Spleen (tissue), 11 donors: ENCODE results near the gene HERC6. TPM values are rescaled to one million over a fixed set of nuclear protein-coding genes. Genes with fewer than 3 reads are reported as not detected.
"Not testable (repeated sequence)": the region's sequence is repeated elsewhere in the genome, so short reads cannot be mapped to it uniquely, and the experiment has no call there.

Source experiments
- DNase-seq: peaks from one replicate; pipeline ENCODE4 v3.0.0-alpha.2; 2020
- H3K27ac ChIP-seq, 8 donors: fragments of 200-600 bp; sonication (generic) in 7 of 8; 1 replicate in 4 of 8; 2 replicates in 4 of 8; pipeline versions ENCODE4 v1.5.0 to v1.8.0; 2016 to 2021; ENCODE audit warnings: inconsistent platforms in 4 of 8, mild to moderate bottlenecking in 4 of 8, moderate library complexity in 1 of 8
- H3K27me3 ChIP-seq, 7 donors: fragments of 200-600 bp; sonication (generic) in 6 of 7; replicated peaks in 1 of 7; 1 replicate in 4 of 7; 2 replicates in 3 of 7; pipeline versions ENCODE4 v1.5.0 to v1.8.0; 2016 to 2021; ENCODE audit warnings: inconsistent platforms in 3 of 7, mild to moderate bottlenecking in 1 of 7
- H3K36me3 ChIP-seq, 6 donors: fragments of 200-600 bp; sonication (generic) in 5 of 6; 1 replicate in 4 of 6; 2 replicates in 2 of 6; pipeline versions ENCODE4 v1.5.0 to v1.8.0; 2016 to 2021; ENCODE audit warnings: inconsistent platforms in 2 of 6
- H3K4me1 ChIP-seq, 6 donors: fragments of 200-600 bp; sonication (generic) in 5 of 6; 1 replicate in 3 of 6; 2 replicates in 3 of 6; pipeline versions ENCODE4 v1.5.0 to v1.8.0; 2016 to 2021; ENCODE audit warnings: inconsistent platforms in 3 of 6
- H3K4me3 ChIP-seq, 8 donors: fragments of 200-600 bp; sonication (generic) in 7 of 8; 1 replicate in 4 of 8; 2 replicates in 4 of 8; pipeline versions ENCODE4 v1.5.0 to v1.8.0; 2016 to 2021; ENCODE audit warnings: inconsistent platforms in 4 of 8, mild to moderate bottlenecking in 4 of 8, moderate library complexity in 2 of 8
- H3K9me3 ChIP-seq, 8 donors: fragments of 200-600 bp; sonication (generic) in 7 of 8; 1 replicate in 4 of 8; 2 replicates in 4 of 8; pipeline versions ENCODE4 v1.5.0 to v1.8.0; 2016 to 2021; ENCODE audit warnings: inconsistent platforms in 4 of 8
- CTCF ChIP-seq, 11 experiments: fragments of 200-600 bp in 7 of 11; fragments of 450-650 bp in 4 of 11; sonication (generic) in 4 of 11; IDR thresholded peaks in 8 of 11; conservative IDR thresholded peaks in 3 of 11; 1 replicate in 7 of 11; 2 replicates in 4 of 11; pipeline versions ENCODE4 v1.4.0 to v1.8.0; 2016 to 2021; ENCODE audit warnings: antibody characterized with exemption in 11 of 11, inconsistent platforms in 4 of 11, mild to moderate bottlenecking in 1 of 11
- POLR2A ChIP-seq, 3 donors: fragments of 450-650 bp; IDR thresholded peaks; one replicate each; pipeline ENCODE4 v1.5.1; 2017; ENCODE audit warnings: antibody characterized with exemption in 3 of 3, mild to moderate bottlenecking in 1 of 3
- POLR2AphosphoS5 ChIP-seq, 3 donors: sonication (generic); formaldehyde crosslinking; IDR thresholded peaks; one replicate each; pipeline ENCODE4 v1.5.1; 2017; ENCODE audit warnings: antibody characterized with exemption in 3 of 3
- WGBS, 5 donors: extraction: QIAGEN DNeasy Blood & Tissue Kit in 3 of 5; methylation state at CpG; one replicate each; pipeline versions ENCODE4 v1.1.5 to v1.1.7; 2013 to 2018; 5-methylcytosine and 5-hydroxymethylcytosine counted together
- intact Hi-C: fragments of 100-400 bp; cut with DNase I; formaldehyde crosslinking; loops from one replicate; pipeline ENCODE4 v1.15.0; 2023; ENCODE audit warnings: low total_unique reads
- polyA plus RNA-seq, 3 donors: library from polyadenylated mRNA; stranded (reverse); fragments of 200-250 nt; gene quantifications; one replicate each; pipeline ENCODE4 v1.2.1, GENCODE V29; 2013
- total RNA-seq, 7 donors: library from RNA; depleted of rRNA in 3 of 7; stranded (reverse); fragments of >200 nt in 3 of 7; fragmentation: NEBNext Ultra II Directional in 4 of 7; extraction: Animal tissue kit (Norgen Biotek cat#: 25700) in 4 of 7; gene quantifications; one replicate each; pipeline versions ENCODE4 v1.1.0 to v1.2.1, GENCODE V29; 2016 to 2021
- donor health status: healthy with polysubstance abuse.
- donor health status: DM: no; HTN: no; CAD: no; lungs with moderate emphysema.
- donor health status: DM: no; HTN: no; CAD: no.
- donor health status: Bipolar disorder and iron deficiency.
- donor health status: healthy.
- donor health status: DM: no; HTN: no; CAD: no.
- donor health status: DM: yes; HTN: yes; CAD: no.

HERC6 gene
- total and polyA plus RNA-seq, 10 donors, result 2.8 to 13.6 (median 10.8) TPM

DNA sequence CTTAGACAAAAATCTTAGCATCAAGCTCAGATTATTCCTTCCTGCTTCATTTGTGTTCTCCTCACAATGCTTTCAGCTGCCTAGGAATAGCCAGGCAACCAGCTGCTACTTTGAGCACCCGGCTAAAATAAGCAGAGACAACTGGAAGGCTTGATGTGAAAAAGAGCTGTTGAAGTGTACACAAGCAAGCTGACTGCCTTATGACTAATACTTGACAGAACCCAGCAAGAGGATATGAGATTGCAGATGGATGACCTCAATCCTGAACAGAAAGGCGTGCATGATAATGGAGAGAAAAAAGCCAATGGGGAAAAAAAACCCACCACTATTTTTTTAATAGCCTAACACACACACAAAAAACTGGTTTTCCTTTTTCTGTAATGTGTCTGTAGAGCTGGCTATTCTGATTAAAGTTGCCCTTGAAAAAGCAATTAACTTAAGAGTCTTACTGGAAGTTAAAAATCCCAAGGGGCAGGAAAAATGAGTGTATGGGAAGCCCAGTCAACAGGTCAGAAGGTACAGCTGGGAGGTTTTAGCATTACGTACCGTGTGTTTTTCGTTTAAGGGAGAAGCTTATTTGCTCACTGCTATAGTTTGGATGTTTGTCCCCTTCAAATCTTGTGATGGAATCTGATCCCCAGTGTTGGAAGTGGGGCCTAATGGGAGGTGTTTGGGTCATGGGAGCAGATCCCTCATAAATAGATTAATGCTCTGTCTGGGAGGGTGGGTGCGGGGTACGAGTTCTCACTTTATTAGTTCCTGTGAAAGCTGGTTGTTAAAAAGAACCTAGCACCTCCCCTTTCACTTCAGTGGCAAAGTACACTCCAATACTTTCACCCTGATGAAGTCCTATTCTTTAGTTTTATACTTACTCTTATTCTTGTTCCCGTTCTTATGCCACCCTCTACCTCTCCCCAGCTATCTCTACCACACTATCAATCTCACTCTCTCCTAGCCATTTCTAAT lies 37.1 kb upstream of the HERC6 start:
- H3K27me3 ChIP-seq, result no peaks in the 10 kb centered on the region
- DNase-seq, result no peak
- peaks cover 0 to 5% (median 0%) of the 10 kb centered on the region in 6 donors for H3K4me1 ChIP-seq
- peak overlapping the region in 7 of 8 donors; percentile 33 to 69 (median 62) for H3K27ac ChIP-seq
- no peak for TF ChIP-seq CTCF (IDR thresholded peaks at IDR 0.05 in 8 of 11, conservative IDR thresholded peaks at IDR 0.05 in 3 of 11)
- no peak for TF ChIP-seq POLR2AphosphoS5 (IDR thresholded peaks at IDR 0.05)
- no peak for TF ChIP-seq POLR2A (IDR thresholded peaks at IDR 0.05)
- no peaks in the 10 kb centered on the region for H3K36me3 ChIP-seq
- H3K9me3 ChIP-seq, result peaks cover 0 to 8% (median 6%) of the 10 kb centered on the region in 8 donors
- intact Hi-C loops, result no loop called here
- no peak overlapping the region for H3K4me3 ChIP-seq
- WGBS, 5 donors, result 52 to 79% (median 67%) methylated on average over 8 of the region's 8 CpGs

- intact Hi-C loops, H3K4me1 ChIP-seq, H3K36me3 ChIP-seq, H3K9me3 ChIP-seq, DNase-seq, H3K27me3 ChIP-seq, H3K27ac ChIP-seq, H3K4me3 ChIP-seq: not testable (repeated sequence)
- 77 to 98% (median 96%) methylated on average over 3 of the region's 3 CpGs for WGBS, 5 donors
Observed at GRCh38 chr4:88346902-88347301, 31.8 kb upstream of the HERC6 start.

DNA sequence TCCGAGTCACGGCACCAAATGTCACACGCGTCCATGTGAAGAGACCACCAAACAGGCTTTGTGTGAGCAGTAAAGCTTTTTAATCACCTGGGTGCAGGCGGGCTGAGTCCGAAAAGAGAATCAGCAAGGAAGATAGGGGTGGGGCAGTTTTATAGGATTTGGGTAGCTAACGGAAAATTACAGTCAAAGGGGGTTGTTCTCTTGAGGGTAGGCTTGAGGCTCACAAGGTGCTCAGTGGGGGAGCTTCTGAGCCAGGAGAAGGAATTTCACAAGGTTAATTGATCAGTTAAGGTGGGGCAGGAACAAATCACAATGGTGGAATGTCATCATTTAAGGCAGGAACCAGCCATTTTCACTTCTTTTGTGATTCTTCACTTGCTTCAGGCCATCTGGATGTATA lies 29.9 kb upstream of the HERC6 start:
- H3K27ac ChIP-seq, intact Hi-C loops, H3K4me3 ChIP-seq, H3K27me3 ChIP-seq, H3K36me3 ChIP-seq, DNase-seq, H3K4me1 ChIP-seq: not testable (repeated sequence)
- WGBS, 5 donors, result 78 to 95% (median 89%) methylated on average over 7 of the region's 7 CpGs
- peaks cover 0 to 26% (median 25%) of the 10 kb centered on the region in 8 donors for H3K9me3 ChIP-seq

GRCh38 chr4:88350786-88351185 lies 27.9 kb upstream of the HERC6 start:
- intact Hi-C loops, result no loop called here
- peaks cover 0 to 38% (median 31%) of the 10 kb centered on the region in 8 donors for H3K9me3 ChIP-seq
- no peak overlapping the region for H3K4me3 ChIP-seq
- H3K27me3 ChIP-seq, result no peaks in the 10 kb centered on the region
- no peaks in the 10 kb centered on the region for H3K4me1 ChIP-seq
- no peaks in the 10 kb centered on the region for H3K36me3 ChIP-seq
- 85 to 94% (median 88%) methylated on average over 4 of the region's 4 CpGs for WGBS, 5 donors
- H3K27ac ChIP-seq, result no peak overlapping the region
- DNase-seq, result no peak
- TF ChIP-seq POLR2A (IDR thresholded peaks at IDR 0.05) (no peak), CTCF (IDR thresholded peaks at IDR 0.05 in 8 of 11, conservative IDR thresholded peaks at IDR 0.05 in 3 of 11) (no peak), POLR2AphosphoS5 (IDR thresholded peaks at IDR 0.05) (no peak)

- WGBS, 5 donors, result 71 to 79% (median 73%) methylated on average over 3 of the region's 3 CpGs
- H3K27ac ChIP-seq, result no peak overlapping the region
Observed at GRCh38 chr4:88352062-88352740, 26.5 kb upstream of the HERC6 start.

More at GRCh38 chr4:88352062-88352740, 26.5 kb upstream of the HERC6 start:
- Histone ChIP-seq H3K4me3 (no peak overlapping the region), H3K9me3 (peaks cover 0 to 38% (median 32%) of the 10 kb centered on the region in 8 donors), H3K36me3 (no peaks in the 10 kb centered on the region), H3K4me1 (no peaks in the 10 kb centered on the region), H3K27me3 (no peaks in the 10 kb centered on the region)
- no peak for DNase-seq
- no peak for TF ChIP-seq CTCF (IDR thresholded peaks at IDR 0.05 in 8 of 11, conservative IDR thresholded peaks at IDR 0.05 in 3 of 11)
- no peak for TF ChIP-seq POLR2A (IDR thresholded peaks at IDR 0.05)
- TF ChIP-seq POLR2AphosphoS5 (IDR thresholded peaks at IDR 0.05), result no peak
- intact Hi-C loops, result no loop called here
